SK-N-MC (cell line): ENCODE measurements around the gene PLAA.

ENCODE experiments used
- DNase-seq: peaks from one replicate; pipeline ENCODE4 v3.0.0-alpha.2; 2011; ENCODE audit warnings: low read depth, low spot score
- H3K27ac ChIP-seq: fragments of 200-600 bp; sonication (generic); 2 replicates; pipeline ENCODE4 v1.5.1; 2016; ENCODE audit warnings: mixed run types
- H3K36me3 ChIP-seq: fragments of 200-600 bp; sonication (generic); 2 replicates; pipeline ENCODE4 v1.6.1; 2017; ENCODE audit warnings: antibody characterized with exemption, low read length, mixed read lengths; ENCODE audit not compliant: insufficient read depth
- H3K4me3 ChIP-seq: fragments of 200-600 bp; sonication (generic); 2 replicates; pipeline ENCODE4 v1.5.1; 2016
- H3K9ac ChIP-seq: fragments of 200-600 bp; sonication (generic); 2 replicates; pipeline ENCODE4 v1.8.0; 2017; ENCODE audit warnings: mixed run types, mixed read lengths; ENCODE audit not compliant: insufficient read length
- H3K9me3 ChIP-seq: fragments of 200-600 bp; sonication (generic); 2 replicates; pipeline ENCODE4 v1.6.1; 2017; ENCODE audit warnings: low read depth, mild to moderate bottlenecking, antibody characterized with exemption, low read length, moderate library complexity, mixed read lengths
- EZH2 ChIP-seq: fragments of 200-600 bp; sonication (generic); IDR thresholded peaks from one replicate; pipeline ENCODE4 v1.6.1; 2017; ENCODE audit warnings: antibody characterized with exemption
- FOXP2 ChIP-seq: optimal IDR thresholded peaks from 2 replicates; pipeline ENCODE3; 2011; ENCODE audit warnings: mild to moderate bottlenecking, moderate library complexity; ENCODE audit not compliant: insufficient read depth; ENCODE audit errors: extremely low read length, control extremely low read depth
- POLR2AphosphoS5 ChIP-seq: IDR thresholded peaks from 2 replicates; pipeline ENCODE4 v1.6.1; 2012; ENCODE audit warnings: mild to moderate bottlenecking, low read depth, low read length, borderline replicate concordance

PLAA gene

GRCh38 chr9:26870292-26870691, 76.8 kb downstream of the PLAA start:
- TF ChIP-seq FOXP2 (no peak), EZH2 (no peak), POLR2AphosphoS5 (no peak)
- Histone ChIP-seq H3K4me3 (no peak overlapping the region), H3K9me3 (no peaks in the 10 kb centered on the region), H3K9ac (no peak overlapping the region), H3K36me3 (peaks cover 3% of the 10 kb centered on the region; the same call in 1 of the 2 replicates), H3K27ac (no peak overlapping the region)
- no peak for DNase-seq

- Histone ChIP-seq H3K4me3 (no peak overlapping the region), H3K36me3 (peaks cover 5% of the 10 kb centered on the region), H3K9ac (no peak overlapping the region), H3K9me3 (no peaks in the 10 kb centered on the region), H3K27ac (no peak overlapping the region)
- TF ChIP-seq POLR2AphosphoS5 (no peak), EZH2 (no peak), FOXP2 (no peak)
- DNase-seq: no peak
Measured at GRCh38 chr9:26863074-26863473, 84.0 kb downstream of the PLAA start.

- Histone ChIP-seq H3K27ac (no peak overlapping the region), H3K9ac (no peak overlapping the region), H3K4me3 (no peak overlapping the region), H3K9me3 (no peaks in the 10 kb centered on the region), H3K36me3 (peaks cover 31% of the 10 kb centered on the region)
- TF ChIP-seq FOXP2 (no peak), EZH2 (no peak), POLR2AphosphoS5 (no peak)
- DNase-seq: no peak
Measured at GRCh38 chr9:26856413-26857032, 90.5 kb downstream of the PLAA start.
